Muscle of leg (tissue), 11 donors: ENCODE data around the gene SOCS3. TPM values are rescaled to one million over a fixed set of nuclear protein-coding genes. Genes with fewer than 3 reads are reported as not detected.
"Not testable (repeated sequence)": the region's sequence is repeated elsewhere in the genome, so short reads cannot be mapped to it uniquely, and the experiment has no call there.

Source experiments
- DNase-seq: peaks from one replicate; pipeline ENCODE4 v3.0.0; 2013
- H3K27ac ChIP-seq: one replicate; pipeline ENCODE4 v1.5.1; 2013; ENCODE audit warnings: mild to moderate bottlenecking, low read length, control low read depth
- H3K27me3 ChIP-seq: one replicate; pipeline ENCODE4 v1.6.1; 2013; ENCODE audit warnings: low read length; ENCODE audit not compliant: control insufficient read depth, insufficient read depth
- H3K36me3 ChIP-seq: one replicate; pipeline ENCODE4 v1.6.1; 2013; ENCODE audit warnings: low read length; ENCODE audit not compliant: control insufficient read depth, insufficient read depth
- H3K4me1 ChIP-seq: one replicate; pipeline ENCODE4 v1.6.1; 2013; ENCODE audit warnings: low read length; ENCODE audit not compliant: control insufficient read depth, insufficient read depth
- H3K4me3 ChIP-seq: one replicate; pipeline ENCODE4 v1.5.1; 2013; ENCODE audit warnings: low read length, control low read depth
- H3K9me3 ChIP-seq: replicated peaks from 2 replicates; pipeline ENCODE4 v1.6.1; 2013; ENCODE audit warnings: low read depth, low read length; ENCODE audit not compliant: control insufficient read depth
- WGBS: methylation state at CpG from one replicate; pipeline ENCODE4 v1.1.5; 2013; ENCODE audit warnings: missing lambda C conversion rate; ENCODE audit not compliant: insufficient coverage; 5-methylcytosine and 5-hydroxymethylcytosine counted together
- polyA plus RNA-seq, 8 donors: library from polyadenylated mRNA; unstranded; fragments of 120-200 nt; gene quantifications; one replicate each; pipeline versions ENCODE4 v1.2.1 to v1.2.3, GENCODE V29; 2013; ENCODE audit warnings: inconsistent platforms in 1 of 8, low replicate concordance in 1 of 8; ENCODE audit not compliant: insufficient read length in 8 of 8, insufficient read depth in 1 of 8
- total RNA-seq: library from RNA; stranded (reverse); fragments of 120-200 nt; gene quantifications from one replicate; pipeline ENCODE4 v1.2.4, GENCODE V29; 2013

The SOCS3 gene
- total and polyA plus RNA-seq, 9 donors, result 8.4 to 59.8 (median 24.3) TPM

DNA sequence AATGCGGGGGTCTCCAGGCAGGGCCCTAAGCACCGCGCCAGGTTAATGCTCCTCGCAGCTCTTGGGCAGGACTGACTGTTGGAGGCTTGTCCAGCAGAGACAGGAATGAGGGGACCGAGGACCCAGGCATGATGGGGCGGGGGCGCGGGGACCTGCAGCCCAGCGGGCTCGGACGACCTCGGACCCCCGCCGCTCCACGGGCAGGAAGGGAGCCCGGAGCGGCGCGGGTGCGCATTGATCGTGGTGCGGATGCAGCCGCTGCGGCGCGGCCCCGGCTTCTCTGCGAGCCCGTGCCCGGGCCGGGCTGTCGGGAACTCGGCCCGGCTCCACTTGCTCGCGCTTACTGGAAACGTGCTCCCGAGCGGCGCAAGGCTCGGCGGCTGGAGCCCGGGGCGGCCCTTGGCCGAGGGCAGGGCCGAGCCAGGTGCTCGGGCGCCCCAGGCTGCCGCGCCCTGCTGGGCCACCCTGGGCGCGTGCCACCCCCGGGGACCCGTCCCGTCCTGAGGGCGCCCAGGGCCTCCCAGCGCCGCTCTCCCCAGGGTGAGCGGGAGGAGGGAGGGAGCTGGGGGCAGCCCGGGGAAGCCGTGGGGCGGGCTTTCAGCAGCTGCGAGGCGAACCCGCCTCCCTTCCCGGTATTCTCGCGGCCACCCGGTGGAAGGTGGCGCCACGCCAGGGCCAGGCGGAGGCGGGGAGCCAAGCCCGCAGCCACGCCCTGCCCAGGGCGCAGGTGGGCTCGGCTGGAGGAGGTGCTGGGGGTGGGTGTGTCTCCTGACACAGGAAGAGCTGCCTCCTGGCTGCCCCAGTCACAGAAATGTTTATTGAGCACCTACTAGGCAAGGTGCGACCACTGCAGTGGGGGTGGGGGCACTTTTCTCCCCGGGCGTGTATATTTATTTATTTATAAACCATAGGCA, 45.9 kb downstream of the SOCS3 start:
- peak; percentile 83 for DNase-seq

DNA sequence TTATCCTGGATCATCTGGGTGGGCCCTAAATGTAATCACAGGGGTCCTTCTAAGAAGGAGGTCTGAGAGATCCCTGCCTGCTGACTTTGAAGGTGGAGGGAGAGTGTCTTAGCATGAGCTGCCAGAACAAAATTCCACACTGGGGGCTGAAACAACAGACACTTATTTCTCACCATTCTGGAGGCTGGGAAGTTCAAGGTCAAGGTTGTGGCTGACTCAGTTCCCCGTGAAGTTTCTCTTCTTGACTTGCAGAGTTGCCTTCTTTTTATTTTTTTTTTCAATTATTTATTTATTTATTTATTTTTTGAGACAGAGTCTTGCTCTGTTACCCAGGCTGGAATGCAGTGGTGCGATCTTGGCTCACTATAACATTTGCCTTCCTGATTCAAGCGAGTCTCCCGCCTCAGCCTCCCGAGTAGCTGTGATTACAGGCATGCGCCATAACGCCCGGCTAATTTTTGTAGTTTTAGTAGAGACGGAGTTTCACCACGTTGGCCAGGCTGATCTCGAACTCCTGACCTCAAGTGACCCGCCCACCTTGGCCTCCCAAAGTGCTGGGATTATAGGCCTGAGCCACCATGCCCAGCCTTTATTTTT, 50.1 kb downstream of the SOCS3 start:
- not testable (repeated sequence) for H3K36me3 ChIP-seq, DNase-seq, H3K4me3 ChIP-seq, H3K27me3 ChIP-seq, H3K27ac ChIP-seq, H3K9me3 ChIP-seq
- peaks cover 17% of the 10 kb centered on the region for H3K4me1 ChIP-seq
- WGBS, result 83% methylated on average over 10 of the region's 12 CpGs

More for the DNA sequence above, 45.9 kb downstream of the SOCS3 start:
- WGBS, result 3% methylated on average over 69 of the region's 80 CpGs
- no peaks in the 10 kb centered on the region for H3K36me3 ChIP-seq
- peaks cover 4% of the 10 kb centered on the region for H3K27me3 ChIP-seq
- H3K9me3 ChIP-seq, result no peaks in the 10 kb centered on the region
- H3K4me1 ChIP-seq, result peaks cover 47% of the 10 kb centered on the region
- H3K27ac ChIP-seq, result peak overlapping the region; percentile 56
- H3K4me3 ChIP-seq, result peak overlapping the region; percentile 18

DNA sequence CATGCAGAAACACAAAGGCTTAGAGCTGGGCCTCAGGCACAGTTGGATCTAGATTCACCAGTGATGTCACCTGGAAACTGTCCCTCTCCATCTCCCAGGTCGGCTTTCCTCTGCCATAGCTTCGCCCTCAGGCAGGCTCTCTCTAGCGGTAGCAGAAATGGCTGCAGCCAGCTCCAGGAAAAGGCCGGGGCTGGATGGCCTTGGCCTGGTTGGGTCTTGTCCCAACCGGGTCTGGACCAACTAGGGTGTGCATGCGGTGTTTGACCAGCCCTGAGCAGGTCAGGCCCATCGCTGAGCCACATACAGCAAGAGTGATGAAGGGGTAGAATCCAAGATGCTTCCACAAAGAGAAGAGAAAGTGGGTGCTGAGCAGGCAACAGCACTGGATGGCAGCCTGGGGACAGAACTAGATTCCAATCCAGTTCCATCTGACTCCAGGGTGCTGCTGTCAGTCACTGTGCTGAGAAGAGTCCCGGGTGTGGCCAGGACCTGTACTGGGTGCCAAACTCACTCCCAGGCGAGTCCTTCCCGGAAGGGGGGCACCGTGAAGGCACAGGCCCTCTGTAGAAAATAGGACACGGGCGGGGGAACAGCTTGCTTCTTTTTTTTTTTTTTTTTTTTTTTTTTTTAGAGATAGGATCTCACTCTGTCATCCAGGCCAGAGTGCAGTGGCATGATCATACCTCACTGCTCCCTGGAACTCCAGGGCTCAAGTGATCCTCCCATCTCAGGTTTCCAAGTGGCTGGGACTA, 51.8 kb downstream of the SOCS3 start:
- H3K27me3 ChIP-seq, result peaks cover 2% of the 10 kb centered on the region
- H3K9me3 ChIP-seq, result peaks cover 9% of the 10 kb centered on the region
- H3K36me3 ChIP-seq, result no peaks in the 10 kb centered on the region
- peaks cover 19% of the 10 kb centered on the region for H3K4me1 ChIP-seq
- no peak overlapping the region for H3K27ac ChIP-seq
- H3K4me3 ChIP-seq, result no peak overlapping the region
- no peak for DNase-seq
- WGBS, result 72% methylated on average over 8 of the region's 13 CpGs

DNA sequence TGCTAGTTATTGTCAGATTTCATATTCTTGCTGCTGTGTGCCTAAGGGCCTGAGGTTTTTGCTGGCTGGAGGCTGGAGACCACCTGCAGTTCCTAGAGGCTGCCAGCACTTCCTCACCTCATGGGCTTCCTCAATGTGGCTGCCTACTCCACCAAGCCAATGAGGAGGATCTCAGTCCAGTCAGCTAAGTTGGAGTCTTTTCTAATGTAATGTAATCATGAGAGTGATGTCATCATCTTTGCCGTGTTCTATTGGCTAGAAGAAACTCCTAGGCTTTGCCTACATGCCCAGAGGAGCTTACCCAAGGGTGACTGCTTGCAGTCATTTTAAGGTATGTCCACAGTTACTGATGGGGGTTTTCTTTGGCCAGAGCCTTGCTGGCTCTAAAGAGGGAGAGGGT, 53.0 kb downstream of the SOCS3 start:
- H3K27me3 ChIP-seq, result no peaks in the 10 kb centered on the region
- peaks cover 20% of the 10 kb centered on the region for H3K4me1 ChIP-seq
- H3K36me3 ChIP-seq, result no peaks in the 10 kb centered on the region
- no peak overlapping the region for H3K27ac ChIP-seq
- H3K9me3 ChIP-seq, result peaks cover 9% of the 10 kb centered on the region
- WGBS, result no CpG with 5 or more reads among the region's 1 CpG
- no peak overlapping the region for H3K4me3 ChIP-seq
- DNase-seq, result no peak

Other genes starting within 250 kb of the SOCS3 start
- 21.6 TPM for gene TMC6, start 231.3 kb downstream of the SOCS3 start, total RNA-seq
- gene TMC6, start 231.3 kb downstream of the SOCS3 start, polyA plus RNA-seq, result 10 to 100 TPM; 22.5 to 40.7 (median 27.5) TPM
- 1.2 TPM for gene TMC8, start 229.3 kb downstream of the SOCS3 start, total RNA-seq
- gene TMC8, start 229.3 kb downstream of the SOCS3 start, polyA plus RNA-seq, result 1 to 10 TPM; 1.3 to 3.8 (median 2.9) TPM
- gene C17orf99, start 213.7 kb downstream of the SOCS3 start, total RNA-seq, result 0.22 TPM
- 1 to 10 TPM in 6 of 8 donors, under 1 TPM in 2; 0.18 to 3.8 (median 1.2) TPM for gene C17orf99, start 213.7 kb downstream of the SOCS3 start, polyA plus RNA-seq
- gene SYNGR2, start 191.5 kb downstream of the SOCS3 start, total RNA-seq, result 31.4 TPM
- gene SYNGR2, start 191.5 kb downstream of the SOCS3 start, polyA plus RNA-seq, result 100 to 1,000 TPM in 1 of 8 donors, 10 to 100 TPM in 7; 56.3 to 103 (median 89.7) TPM
- gene TK1, start 173.0 kb downstream of the SOCS3 start, total RNA-seq, result 11.8 TPM
- gene TK1, start 173.0 kb downstream of the SOCS3 start, polyA plus RNA-seq, result 10 to 100 TPM; 18.5 to 31.6 (median 27.8) TPM
- gene AFMID, start 172.7 kb downstream of the SOCS3 start, total RNA-seq, result 25.8 TPM
- gene AFMID, start 172.7 kb downstream of the SOCS3 start, polyA plus RNA-seq, result 10 to 100 TPM; 33.7 to 43.3 (median 38.3) TPM
- gene BIRC5, start 145.8 kb downstream of the SOCS3 start, total RNA-seq, result 13.3 TPM
- 10 to 100 TPM; 17.3 to 24.2 (median 19.9) TPM for gene BIRC5, start 145.8 kb downstream of the SOCS3 start, polyA plus RNA-seq
- 0.04 TPM for gene TMEM235, start 128.4 kb downstream of the SOCS3 start, total RNA-seq
- under 1 TPM in 2 of 8 donors, not detected in 6; 0.10 to 0.14 TPM for gene TMEM235, start 128.4 kb downstream of the SOCS3 start, polyA plus RNA-seq
- gene PGS1, start 18.6 kb upstream of the SOCS3 start, total RNA-seq, result 22.9 TPM
- 10 to 100 TPM; 20.9 to 33.6 (median 28.1) TPM for gene PGS1, start 18.6 kb upstream of the SOCS3 start, polyA plus RNA-seq
- gene DNAH17, start 217.3 kb upstream of the SOCS3 start, total RNA-seq, result 0.35 TPM
- gene DNAH17, start 217.3 kb upstream of the SOCS3 start, polyA plus RNA-seq, result 1 to 10 TPM; 1.5 to 5.2 (median 2.2) TPM